Lower leg skin (tissue), 4 donors: ENCODE measurements around the gene DUSP19. TPM values are rescaled to one million over a fixed set of nuclear protein-coding genes. Genes with fewer than 3 reads are reported as not detected.

Experiments
- DNase-seq, 2 donors: peaks; one replicate each; pipeline ENCODE4 v3.0.0-alpha.2; 2019; ENCODE audit warnings: low spot score in 2 of 2
- H3K4me3 ChIP-seq: fragments of 200-600 bp; sonication (generic); 2 replicates; pipeline ENCODE4 v1.5.1; 2017; ENCODE audit warnings: mild to moderate bottlenecking, low read depth; ENCODE audit not compliant: poor library complexity, severe bottlenecking
- POLR2A ChIP-seq, 2 donors: fragments of 450-650 bp; IDR thresholded peaks; one replicate each; pipeline ENCODE4 v1.6.1; 2016 to 2017; ENCODE audit warnings: antibody characterized with exemption in 2 of 2, mild to moderate bottlenecking in 1 of 2, moderate library complexity in 1 of 2
- WGBS, 2 donors: methylation state at CpG; one replicate each; pipeline ENCODE4 v1.1.5; 2018; 5-methylcytosine and 5-hydroxymethylcytosine counted together
- intact Hi-C: fragments of 100-400 bp; cut with DNase I; formaldehyde crosslinking; loops from one replicate; pipeline ENCODE4 v1.15.0; 2023; ENCODE audit warnings: low total_unique reads
- total RNA-seq, 4 donors: library from RNA; depleted of rRNA; stranded (reverse); fragments of >200 nt; gene quantifications; one replicate each; pipeline ENCODE4 v1.1.0, GENCODE V29; 2016
- TF ChIP-seq, protein P1 (sequence below), 3 donors: fragments of 450-650 bp; IDR thresholded peaks; one replicate each; pipeline ENCODE4 v1.5.1; 2016; ENCODE audit warnings: antibody characterized with exemption in 3 of 3, mild to moderate bottlenecking in 3 of 3, moderate library complexity in 2 of 3

Gene DUSP19
- total RNA-seq, 4 donors from 2014 or later = 1.1 to 2.0 (median 1.5) TPM

DNA sequence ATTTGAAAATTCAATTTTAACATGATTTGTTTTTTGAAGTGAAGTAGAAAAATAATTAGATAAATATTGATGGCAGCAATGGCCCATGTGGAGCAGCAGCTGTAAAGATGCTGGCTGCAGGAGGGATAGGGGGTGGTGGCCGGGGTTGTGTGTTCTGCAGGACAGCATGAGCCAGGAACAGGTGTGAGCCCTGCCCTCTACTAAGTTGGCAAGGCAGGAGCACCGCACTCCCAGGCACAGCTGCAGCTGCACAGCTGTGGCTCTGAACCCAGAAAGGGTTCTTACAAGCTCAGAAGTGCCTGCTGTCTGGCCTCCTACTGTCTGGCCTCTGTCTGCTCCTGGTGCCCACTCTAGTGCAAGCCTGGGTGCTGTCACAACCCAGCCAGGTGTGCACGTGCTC, 10.0 kb upstream of the DUSP19 start:
- WGBS, 2 donors = 78 to 79% methylated on average over 2 to 3 of the region's 3 CpGs
- intact Hi-C loops = no loop called here
- no peak overlapping the region for H3K4me3 ChIP-seq
- TF ChIP-seq, protein P1, sequence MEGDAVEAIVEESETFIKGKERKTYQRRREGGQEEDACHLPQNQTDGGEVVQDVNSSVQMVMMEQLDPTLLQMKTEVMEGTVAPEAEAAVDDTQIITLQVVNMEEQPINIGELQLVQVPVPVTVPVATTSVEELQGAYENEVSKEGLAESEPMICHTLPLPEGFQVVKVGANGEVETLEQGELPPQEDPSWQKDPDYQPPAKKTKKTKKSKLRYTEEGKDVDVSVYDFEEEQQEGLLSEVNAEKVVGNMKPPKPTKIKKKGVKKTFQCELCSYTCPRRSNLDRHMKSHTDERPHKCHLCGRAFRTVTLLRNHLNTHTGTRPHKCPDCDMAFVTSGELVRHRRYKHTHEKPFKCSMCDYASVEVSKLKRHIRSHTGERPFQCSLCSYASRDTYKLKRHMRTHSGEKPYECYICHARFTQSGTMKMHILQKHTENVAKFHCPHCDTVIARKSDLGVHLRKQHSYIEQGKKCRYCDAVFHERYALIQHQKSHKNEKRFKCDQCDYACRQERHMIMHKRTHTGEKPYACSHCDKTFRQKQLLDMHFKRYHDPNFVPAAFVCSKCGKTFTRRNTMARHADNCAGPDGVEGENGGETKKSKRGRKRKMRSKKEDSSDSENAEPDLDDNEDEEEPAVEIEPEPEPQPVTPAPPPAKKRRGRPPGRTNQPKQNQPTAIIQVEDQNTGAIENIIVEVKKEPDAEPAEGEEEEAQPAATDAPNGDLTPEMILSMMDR (IDR thresholded peaks at IDR 0.05) = no peak
- no peak for TF ChIP-seq POLR2A (IDR thresholded peaks at IDR 0.05)
- no peak for DNase-seq

DNA sequence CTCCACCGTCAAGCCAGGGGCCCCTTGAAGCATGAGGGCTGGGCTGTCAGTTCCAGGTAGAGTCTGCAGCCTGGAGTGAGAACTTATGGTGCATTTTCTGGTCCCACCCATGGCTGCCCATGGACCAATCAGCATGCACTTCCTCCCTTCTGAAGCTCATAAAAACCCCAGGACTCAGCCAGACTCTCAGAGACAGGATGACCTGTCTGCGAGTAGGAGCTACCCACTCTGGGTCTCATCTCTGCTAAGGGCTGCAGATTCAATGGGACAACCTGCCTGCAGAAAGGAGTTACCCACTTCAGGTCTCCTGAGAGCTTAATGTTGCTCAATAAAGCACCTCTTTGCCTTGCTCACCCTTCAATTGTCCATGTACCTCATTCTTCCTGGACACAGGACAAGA, 9.4 kb upstream of the DUSP19 start:
- TF ChIP-seq POLR2A (IDR thresholded peaks at IDR 0.05) = no peak
- TF ChIP-seq, protein P1 (IDR thresholded peaks at IDR 0.05) = no peak
- no peak overlapping the region for H3K4me3 ChIP-seq
- 92 to 93% methylated on average over 1 to 2 of the region's 2 CpGs for WGBS, 2 donors
- DNase-seq = no peak
- intact Hi-C loops = no loop called here

DNA sequence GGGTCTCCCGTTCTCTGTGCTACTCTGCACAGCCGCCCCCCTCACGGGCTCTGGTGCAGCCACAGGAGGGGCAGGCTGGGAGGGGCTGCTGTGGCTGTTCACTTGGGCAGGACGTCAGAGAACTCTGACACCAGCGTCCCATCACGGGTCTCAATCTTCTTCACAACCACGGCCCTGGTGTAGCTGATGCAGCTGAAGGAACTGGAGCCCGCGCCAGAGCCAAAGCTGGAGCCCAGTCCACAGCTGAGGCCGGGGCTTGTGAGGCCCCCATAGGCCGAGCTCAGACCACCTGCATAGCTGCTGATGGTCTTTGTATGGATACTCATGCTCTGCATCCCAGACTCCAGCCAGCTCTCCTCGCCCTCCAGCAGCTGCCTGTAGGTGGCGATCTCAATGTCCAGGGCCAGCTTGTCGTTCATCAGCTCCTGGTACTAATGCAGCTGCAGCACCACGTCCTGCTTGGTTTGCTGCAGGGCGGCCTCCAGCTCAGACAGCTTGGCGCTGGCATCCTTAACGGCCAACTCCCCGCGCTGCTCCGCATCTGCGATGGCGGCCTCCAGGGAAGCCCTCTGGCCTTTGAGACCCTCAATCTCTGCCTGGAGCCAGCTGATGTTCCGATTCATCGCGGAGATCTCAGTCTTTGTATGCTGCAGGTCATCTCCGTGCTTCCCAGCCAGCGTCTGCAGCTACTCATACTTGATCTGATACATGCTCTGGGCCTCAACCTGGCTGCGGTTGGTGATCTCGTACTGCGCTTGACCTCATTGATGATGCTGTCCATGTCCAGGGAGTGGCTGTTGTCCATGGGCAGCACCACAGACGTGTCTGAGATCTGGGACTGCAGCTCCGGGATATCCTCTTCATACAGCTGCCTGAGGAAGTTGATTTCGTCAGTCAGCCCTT, 7.4 kb upstream of the DUSP19 start:
- H3K4me3 ChIP-seq = no peak overlapping the region
- intact Hi-C loops = no loop called here
- WGBS, 2 donors = 70 to 71% methylated on average over 27 to 32 of the region's 34 CpGs
- TF ChIP-seq, protein P1 (IDR thresholded peaks at IDR 0.05) = no peak
- no peak for TF ChIP-seq POLR2A (IDR thresholded peaks at IDR 0.05)
- DNase-seq = no peak

DNA sequence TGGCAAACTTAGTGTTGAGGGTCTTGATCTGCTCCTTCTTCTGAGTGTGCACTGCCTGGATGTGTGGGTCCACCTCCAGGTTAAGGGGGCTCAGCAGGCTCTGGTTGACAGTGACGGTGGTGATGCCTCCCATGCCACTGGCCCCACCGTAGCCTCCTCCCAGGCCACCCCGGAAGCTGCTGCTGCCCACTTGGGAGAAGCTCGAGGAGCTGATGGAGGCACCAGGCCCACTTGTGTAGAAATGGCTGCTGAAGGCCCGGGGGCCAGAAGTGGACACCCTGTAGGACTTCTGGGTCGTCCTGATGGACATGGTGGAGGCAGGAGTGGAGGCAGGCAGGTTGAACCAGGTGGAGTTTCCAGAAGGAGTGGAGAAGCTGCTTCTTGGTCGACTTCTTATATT, 6.4 kb upstream of the DUSP19 start:
- no peak for DNase-seq
- 88 to 98% methylated on average over 5 to 7 of the region's 7 CpGs for WGBS, 2 donors
- intact Hi-C loops = no loop called here
- TF ChIP-seq, protein P1 (IDR thresholded peaks at IDR 0.05) = no peak
- no peak for TF ChIP-seq POLR2A (IDR thresholded peaks at IDR 0.05)
- no peak overlapping the region for H3K4me3 ChIP-seq

DNA sequence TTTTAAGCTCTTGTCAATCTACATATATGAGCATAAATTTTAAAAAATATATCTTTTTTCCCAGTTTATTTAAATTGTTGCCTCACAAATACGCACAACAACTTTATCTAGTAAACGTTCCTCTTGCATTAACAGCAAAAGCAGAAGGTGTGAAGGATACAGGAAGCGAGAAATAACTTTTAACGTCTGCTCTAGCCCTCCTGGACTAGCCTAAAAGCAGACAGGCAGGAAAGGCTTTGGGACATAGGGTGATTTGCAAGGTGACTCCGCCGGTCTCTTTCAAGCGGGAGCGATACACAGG, 434 bp upstream of the DUSP19 start:
- DNase-seq = no peak
- peak overlapping the region; percentile 60 for H3K4me3 ChIP-seq
- 1 to 3% methylated on average over 8 of the region's 8 CpGs for WGBS, 2 donors
- intact Hi-C loops = no loop called here
- TF ChIP-seq POLR2A (IDR thresholded peaks at IDR 0.05) = no peak
- TF ChIP-seq, protein P1 (IDR thresholded peaks at IDR 0.05) = no peak
